Nucleus accumbens (tissue), 56 donors: ENCODE measurements around the gene FHL2.
"Not testable (repeated sequence)": the region's sequence is repeated elsewhere in the genome, so short reads cannot be mapped to it uniquely, and the experiment has no call there.

Source experiments
- DNase-seq, 56 donors: peaks; one replicate each; lab custom pipeline; 2025; lab: John Stamatoyannopoulos, UW

Gene FHL2

DNA sequence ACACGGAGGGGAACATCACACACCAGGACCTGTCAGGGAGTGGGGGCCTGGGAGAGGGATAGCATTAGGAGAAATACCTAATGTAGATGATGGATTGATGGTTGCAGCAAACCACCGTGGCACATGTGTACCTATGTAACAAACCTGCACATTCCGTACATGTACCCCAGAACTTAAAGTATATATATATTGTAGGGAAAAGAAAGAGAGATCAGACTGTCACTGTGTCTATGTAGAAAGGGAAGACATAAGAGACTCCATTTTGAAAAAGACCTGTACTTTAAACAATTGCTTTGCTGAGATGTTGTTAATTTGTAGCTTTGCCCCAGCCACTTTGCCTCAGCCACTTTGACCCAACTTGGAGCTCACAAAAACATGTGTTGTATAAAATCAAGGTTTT lies 26.0 kb upstream of the FHL2 start:
- not testable (repeated sequence) for DNase-seq

DNA sequence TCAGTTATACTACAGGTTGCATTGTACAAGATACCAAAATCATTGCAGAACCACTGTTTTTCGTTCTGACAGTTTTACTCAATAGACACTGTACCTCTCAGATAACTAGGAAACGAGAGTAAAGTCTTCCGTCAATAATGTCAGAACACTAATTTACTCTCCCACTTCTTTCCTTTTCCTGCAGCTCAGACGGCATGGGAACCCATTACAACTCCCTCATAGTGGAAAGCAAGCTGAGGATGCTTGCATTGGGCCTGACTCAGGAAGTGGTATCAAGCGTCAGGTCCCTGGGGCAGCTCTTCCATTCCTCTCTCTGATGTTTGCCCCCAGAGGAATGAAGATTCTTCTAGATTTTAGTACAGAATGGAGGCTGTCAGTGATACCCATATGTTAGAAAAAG lies 23.9 kb upstream of the FHL2 start:
- DNase-seq = peak in 5 of 56 donors; percentile 2 to 17 (median 9)

- DNase-seq = no peak
These were observed 22.2 kb upstream of the FHL2 start for GRCh38 chr2:105421053-105421452.

GRCh38 chr2:105418522-105418921 lies 19.7 kb upstream of the FHL2 start:
- DNase-seq = no peak

DNA sequence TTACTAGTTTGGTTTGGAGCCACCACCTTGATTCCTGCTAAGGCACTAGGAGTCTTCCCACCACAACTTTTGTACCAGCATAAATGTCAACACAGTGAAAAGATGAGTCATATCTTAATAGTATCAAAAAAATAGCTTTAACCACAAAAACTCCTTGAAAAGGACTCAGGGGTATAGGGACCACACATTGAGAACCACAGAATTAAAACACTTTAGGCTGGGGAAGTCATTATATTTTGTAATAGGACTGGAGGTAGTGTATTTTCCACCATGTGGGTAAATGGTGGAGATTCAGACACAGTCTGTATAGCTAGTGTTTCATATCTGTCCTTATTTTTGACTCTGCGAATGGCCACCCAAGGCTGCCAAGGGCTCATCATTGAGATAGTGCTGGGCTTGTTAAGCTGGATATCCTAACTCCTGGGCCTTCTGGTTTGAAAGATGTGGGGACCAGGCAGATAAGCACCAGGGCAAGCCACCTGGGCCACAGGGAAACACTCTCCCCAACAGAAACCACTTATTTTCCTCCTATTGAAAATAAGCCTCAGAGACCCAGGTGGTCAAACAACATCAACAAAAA lies 19.1 kb upstream of the FHL2 start:
- no peak for DNase-seq

DNA sequence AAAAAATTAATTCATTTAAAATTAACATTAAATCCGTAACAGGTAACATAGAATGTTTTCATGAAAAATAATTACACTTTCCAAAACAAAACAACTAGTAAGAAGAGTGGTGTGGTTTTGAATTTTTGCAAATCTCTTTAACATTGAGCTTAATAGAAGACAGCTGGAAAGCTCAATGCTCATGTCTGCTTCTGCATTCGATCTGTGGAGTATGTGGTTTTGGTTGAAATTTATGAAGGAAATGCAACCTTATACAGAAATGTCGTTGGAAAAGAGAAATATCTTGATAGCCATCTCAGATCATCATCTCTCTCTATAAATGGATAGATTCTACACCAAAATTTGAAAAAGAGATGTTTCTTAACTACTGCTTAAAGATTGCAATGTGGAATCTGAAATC lies 17.3 kb upstream of the FHL2 start:
- DNase-seq = no peak

DNA sequence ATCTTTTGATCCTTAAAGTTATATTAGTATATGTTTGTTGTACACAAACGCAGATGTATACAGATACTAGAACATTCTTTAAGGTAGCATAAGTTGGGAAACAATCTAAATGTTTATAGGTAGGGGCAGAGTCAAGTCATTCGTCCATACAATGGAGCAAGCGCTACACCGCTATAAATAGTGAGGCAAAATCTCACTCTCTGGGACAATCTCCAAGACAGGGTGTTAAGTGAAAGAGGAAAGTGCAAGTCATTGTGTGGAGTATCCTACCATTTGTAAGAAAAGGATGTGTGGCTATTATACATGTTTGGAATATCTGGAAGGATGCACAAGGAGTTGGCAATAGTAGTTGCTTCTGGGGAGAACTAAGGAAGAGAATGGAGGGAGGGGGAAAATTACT lies 16.2 kb upstream of the FHL2 start:
- no peak for DNase-seq

DNA sequence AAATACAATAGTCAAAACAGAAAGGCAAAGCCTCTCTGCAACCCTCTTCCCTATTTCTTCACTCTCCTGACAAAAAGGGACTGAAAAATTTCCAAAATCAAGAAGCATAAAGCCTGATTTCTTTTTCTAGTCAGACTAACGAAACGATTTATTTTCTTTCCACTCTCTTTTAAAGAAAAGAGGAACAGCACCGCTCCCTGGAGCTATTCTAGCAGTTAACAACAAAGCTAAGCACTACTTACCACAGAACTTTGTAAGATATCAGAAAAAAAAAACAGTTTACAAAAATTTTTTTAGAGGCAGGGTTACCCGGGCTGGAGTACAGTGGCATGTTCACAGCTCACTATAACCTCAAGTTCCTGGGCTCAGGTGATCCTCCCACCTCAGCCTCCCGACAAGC lies 14.4 kb upstream of the FHL2 start:
- no peak for DNase-seq

DNA sequence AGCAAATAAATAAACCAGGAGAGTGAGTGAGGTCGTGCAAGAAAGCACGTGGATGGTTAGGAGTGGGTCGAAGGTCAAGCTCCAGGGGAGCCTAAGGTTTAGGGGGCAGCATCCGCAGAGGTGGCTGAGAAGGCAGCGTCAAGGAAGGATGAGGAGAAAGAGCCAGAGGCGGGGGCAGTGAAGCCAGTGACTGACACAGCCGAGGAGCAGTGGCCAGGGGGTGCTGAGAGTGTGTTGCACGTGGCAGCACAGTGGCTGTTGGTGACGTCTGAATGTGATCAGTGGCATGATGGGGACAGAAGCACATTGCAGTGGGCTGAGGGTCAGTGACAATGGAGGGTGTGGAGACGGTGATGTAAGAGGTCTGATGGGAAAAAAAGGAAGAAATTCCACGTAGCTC lies 13.7 kb upstream of the FHL2 start:
- DNase-seq = no peak

DNA sequence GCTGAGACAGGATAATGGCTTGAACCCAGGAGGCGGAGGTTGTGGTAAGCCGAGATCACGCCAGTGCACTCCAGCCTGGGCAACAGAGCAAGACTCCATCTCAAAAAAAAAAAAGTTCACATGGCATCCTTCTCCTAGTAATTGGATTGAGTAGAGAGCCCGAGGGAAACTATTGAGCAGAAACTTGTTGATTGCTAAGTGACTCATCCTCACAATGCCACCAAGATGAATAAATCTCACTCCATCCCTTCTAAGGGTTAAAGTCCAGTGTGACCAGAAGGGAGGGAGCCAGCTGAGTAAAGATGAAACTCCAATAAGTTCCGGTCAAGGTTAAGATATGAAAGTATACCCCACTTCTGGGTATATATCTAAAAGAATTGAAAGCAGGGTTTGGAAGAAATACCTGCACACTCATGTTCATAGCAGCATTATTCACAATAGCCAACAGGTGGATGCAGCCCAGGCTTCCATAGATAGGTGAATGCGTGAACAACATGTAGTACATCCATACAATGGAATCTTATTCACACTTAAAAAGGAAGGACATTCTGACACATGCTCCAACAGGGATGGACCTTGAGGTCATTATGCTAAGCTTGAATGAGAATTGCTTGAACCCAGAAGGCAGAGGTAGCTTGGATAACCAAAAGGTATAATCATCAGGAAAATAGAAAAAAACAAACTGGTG lies 13.0 kb upstream of the FHL2 start:
- no peak for DNase-seq

DNA sequence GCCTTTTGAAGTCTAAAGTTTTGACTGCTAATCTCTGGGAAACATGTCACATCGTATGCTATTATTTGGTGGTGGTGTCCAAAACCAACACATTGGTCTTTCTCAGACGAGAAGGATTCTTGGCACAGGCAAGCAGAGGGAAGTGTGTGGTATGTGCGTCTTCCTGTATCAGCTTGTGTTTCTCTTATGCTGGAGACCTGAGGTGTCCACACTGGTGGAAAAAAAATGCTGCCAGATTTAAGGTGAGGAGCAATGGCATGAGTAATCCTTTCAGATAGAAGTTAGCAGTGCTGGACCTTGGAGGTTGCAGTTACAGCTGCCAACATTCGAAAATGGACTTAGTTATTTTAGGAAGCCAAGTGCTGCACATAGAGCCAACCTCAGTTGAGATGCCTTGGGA lies 11.7 kb upstream of the FHL2 start:
- no peak for DNase-seq

DNA sequence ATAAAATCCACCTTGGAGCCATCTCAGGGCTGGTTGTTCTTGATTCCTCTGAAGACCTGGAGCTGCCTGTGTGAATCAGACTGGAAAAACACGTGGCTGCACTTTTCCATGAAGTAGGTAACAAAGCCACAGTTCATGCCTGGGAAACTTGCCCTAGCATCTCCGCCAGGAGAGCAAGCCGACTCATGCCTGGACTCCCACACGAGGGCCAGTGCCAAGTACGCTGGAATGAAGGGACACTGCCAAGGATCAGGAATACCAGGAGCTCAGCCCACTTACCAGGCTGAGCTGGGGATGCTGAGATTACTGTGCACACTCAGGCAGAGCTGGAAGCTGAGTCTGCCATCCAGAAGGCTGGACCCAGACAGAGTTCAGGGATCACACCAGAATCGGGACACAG lies 10.9 kb upstream of the FHL2 start:
- peak in 30 of 56 donors; percentile 1 to 64 (median 32) for DNase-seq

- DNase-seq = no peak
These were observed 9.3 kb upstream of the FHL2 start for GRCh38 chr2:105407946-105408743.

DNA sequence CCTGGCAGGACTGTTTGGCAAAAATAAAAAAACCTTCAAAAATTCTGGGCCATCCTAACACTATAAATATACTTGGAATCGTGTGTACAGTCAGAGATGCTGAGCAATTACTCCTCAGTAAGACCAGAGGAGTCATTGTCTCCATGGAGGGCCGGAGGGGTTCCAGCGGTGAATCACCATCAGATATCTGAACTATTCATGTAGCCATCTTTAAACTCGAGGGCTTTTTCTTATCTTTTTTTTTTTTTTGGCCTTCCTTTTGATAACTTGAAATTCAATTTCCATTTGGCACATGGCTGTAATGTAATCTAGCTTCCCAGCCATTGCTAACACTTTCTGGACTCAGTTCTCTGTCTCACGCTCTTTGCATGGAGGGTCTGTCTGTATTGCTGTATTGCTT lies 7.4 kb upstream of the FHL2 start:
- no peak for DNase-seq

GRCh38 chr2:105405291-105405690 lies 6.4 kb upstream of the FHL2 start:
- no peak for DNase-seq

DNA sequence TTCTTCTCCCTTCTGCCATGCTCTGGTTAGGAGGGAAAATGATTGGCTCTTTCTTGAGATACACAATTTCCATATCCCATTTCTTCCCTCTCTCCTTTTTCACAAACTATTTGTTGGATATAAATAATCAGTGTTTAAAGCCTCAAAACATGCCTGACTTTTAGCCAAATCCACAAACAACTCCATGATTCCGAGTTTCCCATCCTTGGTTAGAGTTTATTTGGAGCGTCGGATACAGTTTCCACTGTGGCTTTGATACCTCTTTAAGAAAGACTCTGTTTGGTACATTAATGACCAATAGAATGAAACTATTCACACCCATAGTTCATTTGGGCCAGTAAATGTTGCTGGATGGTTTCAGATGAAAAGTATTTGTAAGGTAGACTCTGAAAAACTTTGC lies 5.9 kb upstream of the FHL2 start:
- no peak for DNase-seq

GRCh38 chr2:105403783-105404698 lies 5.2 kb upstream of the FHL2 start:
- no peak for DNase-seq

DNA sequence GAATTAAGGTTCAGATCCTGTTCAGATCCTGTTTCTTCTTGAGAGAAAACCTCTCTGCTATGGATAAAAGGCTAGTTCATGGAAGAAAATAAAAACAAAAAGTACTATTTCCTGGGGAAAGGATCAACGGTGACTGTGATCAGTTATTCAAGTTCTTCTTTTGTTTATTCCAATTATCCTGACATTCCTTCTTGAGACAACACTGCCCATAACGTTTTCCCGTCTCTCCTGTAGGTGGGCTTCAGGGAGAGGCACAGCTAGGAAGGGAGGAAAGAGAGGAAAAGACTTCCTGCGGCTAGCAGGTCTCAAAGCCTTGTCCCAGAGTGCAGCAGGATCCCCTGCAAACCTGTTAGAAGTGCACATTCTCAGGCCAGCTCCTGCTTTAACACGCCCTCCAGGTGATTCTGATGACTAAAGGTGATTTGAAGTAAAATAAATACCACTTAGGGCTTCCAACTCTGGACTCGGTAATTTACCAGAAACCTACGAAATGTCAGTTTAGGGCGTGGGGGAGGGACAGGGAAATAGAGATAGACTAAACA lies 4.5 kb upstream of the FHL2 start:
- no peak for DNase-seq

GRCh38 chr2:105402809-105403208 lies 4.0 kb upstream of the FHL2 start:
- no peak for DNase-seq

DNA sequence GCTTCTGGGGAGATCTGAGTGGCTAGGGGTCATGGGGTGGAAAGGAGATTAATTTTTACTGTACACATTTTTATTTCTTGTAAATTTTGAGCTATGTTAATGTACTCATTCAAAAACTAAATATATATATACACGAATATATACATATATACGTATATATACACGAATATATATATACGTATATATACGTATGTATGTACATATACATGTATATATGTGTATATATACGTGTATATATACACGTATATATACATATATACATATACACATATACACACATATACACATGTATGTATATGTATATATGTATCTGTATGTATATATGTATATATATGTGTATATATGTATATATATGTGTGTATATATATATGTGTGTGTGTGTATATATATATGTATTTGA lies 3.0 kb upstream of the FHL2 start:
- DNase-seq = no peak

GRCh38 chr2:105400138-105400540 lies 1.3 kb upstream of the FHL2 start:
- no peak for DNase-seq
